Activated CD4-positive, alpha-beta memory T cell treated with anti-CD3 and anti-CD28 coated beads for 36 hours (primary cell): ENCODE measurements around the gene MPP2. TPM values are rescaled to one million over a fixed set of nuclear protein-coding genes. Genes with fewer than 3 reads are reported as not detected.

Experiments used
- CTCF ChIA-PET: fragments of 350-600 bp; sonication (Branson Sonifier 250); formaldehyde crosslinking; loops from one replicate; lab custom pipeline; 2021; ENCODE audit warnings: antibody characterized with exemption, inconsistent platforms; lab: Charles Lee
- POLR2A ChIA-PET: fragments of 350-600 bp; sonication (Branson Sonifier 250); formaldehyde crosslinking; loops from one replicate; lab custom pipeline; 2021; ENCODE audit warnings: antibody characterized with exemption; lab: Charles Lee
- DNase-seq: peaks from one replicate; pipeline ENCODE4 v3.0.0-alpha.2; 2020
- H3K27ac Mint-ChIP-seq: one replicate; pipeline ENCODE4 v1.8.0; 2021; ENCODE audit warnings: mixed read lengths
- H3K27me3 Mint-ChIP-seq: one replicate; pipeline ENCODE4 v1.8.0; 2021; ENCODE audit warnings: mixed read lengths
- H3K36me3 Mint-ChIP-seq: one replicate; pipeline ENCODE4 v1.8.0; 2021; ENCODE audit warnings: mixed read lengths
- H3K4me1 Mint-ChIP-seq: one replicate; pipeline ENCODE4 v1.8.0; 2021; ENCODE audit warnings: low read depth, mixed read lengths
- H3K4me3 Mint-ChIP-seq: one replicate; pipeline ENCODE4 v1.8.0; 2021; ENCODE audit warnings: mild to moderate bottlenecking, mixed read lengths
- H3K9me3 Mint-ChIP-seq: one replicate; pipeline ENCODE4 v1.8.0; 2021; ENCODE audit warnings: mixed read lengths
- intact Hi-C: fragments of 100-400 bp; cut with micrococcal nuclease; formaldehyde crosslinking; loops from one replicate; pipeline ENCODE4 v1.15.1; 2023
- total RNA-seq, 2 experiments: library from RNA; stranded (reverse); gene quantifications; one replicate each; pipeline ENCODE4 v1.2.3, GENCODE V29; 2021

MPP2 gene, protein sequence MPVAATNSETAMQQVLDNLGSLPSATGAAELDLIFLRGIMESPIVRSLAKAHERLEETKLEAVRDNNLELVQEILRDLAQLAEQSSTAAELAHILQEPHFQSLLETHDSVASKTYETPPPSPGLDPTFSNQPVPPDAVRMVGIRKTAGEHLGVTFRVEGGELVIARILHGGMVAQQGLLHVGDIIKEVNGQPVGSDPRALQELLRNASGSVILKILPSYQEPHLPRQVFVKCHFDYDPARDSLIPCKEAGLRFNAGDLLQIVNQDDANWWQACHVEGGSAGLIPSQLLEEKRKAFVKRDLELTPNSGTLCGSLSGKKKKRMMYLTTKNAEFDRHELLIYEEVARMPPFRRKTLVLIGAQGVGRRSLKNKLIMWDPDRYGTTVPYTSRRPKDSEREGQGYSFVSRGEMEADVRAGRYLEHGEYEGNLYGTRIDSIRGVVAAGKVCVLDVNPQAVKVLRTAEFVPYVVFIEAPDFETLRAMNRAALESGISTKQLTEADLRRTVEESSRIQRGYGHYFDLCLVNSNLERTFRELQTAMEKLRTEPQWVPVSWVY
- 1 to 10 TPM; 1.8 to 2.0 TPM for total RNA-seq

DNA sequence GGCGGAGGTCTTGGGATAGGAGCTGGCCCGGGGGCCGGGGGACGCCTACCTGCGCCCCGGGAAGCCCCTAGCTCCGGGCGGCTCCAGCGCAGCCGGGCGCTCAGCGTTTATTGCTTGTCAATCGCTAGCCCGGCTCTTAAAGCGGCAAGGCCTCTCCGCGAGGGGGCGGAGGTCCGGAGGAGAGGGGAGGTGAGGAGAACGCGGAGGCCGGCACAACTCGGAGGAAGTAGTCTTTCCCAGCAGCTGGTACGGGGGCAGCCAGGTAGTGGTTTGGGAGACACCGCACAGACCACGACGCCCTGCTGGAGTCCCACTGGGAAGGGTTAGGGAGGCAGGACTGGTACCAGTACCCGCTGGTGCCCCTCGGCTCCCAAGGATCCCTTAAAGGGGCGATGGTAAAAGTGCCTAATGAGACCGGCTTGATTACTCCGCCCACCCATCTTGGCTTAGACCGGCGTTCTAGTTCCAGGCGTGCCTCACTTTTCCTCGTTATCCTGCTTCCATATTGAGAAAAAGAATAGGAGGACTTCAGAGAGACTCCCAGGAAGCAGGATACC, at the start of gene MPP2:
MPP2 (minus strand) TSS at position 112 of the 557 bp plus-strand sequence. CDS start 3,076 bp downstream, outside the sequence.
- Mint-ChIP-seq H3K4me1 (peaks cover 17% of the 10 kb centered on the region), H3K4me3 (peak within 1 kb of the TSS; percentile 67), H3K27ac (no peak within 1 kb of the TSS), H3K27me3 (peaks cover 11% of the 10 kb centered on the region), H3K9me3 (no peaks in the 10 kb centered on the region), H3K36me3 (no peaks in the 10 kb centered on the region)
- POLR2A ChIA-PET: interaction anchor here (0.6 to 1.7 kb wide), 3 partner anchors 95 to 216 kb away, joined by 3 to 4 read pairs (median 3); partner anchors contain the start of gene HDAC5
- intact Hi-C loops: no loop called here
- CTCF ChIA-PET: interaction anchor here (0.6 to 4.0 kb wide), 12 partner anchors 11 to 1359 kb away, joined by 3 to 33 read pairs (median 4); no protein-coding TSS in a partner anchor
- DNase-seq: peak; percentile 71

DNA sequence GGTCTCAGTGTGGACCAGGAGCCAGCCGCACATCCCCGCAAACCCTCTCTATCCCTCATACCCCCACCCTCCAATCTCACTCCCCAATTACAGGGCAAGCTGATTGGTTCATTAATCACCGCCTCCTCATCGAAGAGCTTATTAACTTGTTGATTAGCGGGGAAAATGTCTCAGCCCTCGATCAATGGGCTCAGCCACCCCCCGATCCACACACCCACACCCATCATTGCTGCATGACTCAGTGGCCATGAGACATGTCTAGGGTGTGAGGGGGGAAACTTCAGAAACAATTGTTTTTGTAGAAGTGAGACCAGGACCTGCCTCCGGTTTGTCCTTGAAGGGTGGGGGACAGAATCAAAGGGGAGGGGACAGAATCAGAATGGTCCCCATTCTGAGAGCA, 48.9 kb upstream of the MPP2 start:
- DNase-seq: no peak
- no peaks in the 10 kb centered on the region for H3K9me3 Mint-ChIP-seq
- peaks cover 28% of the 10 kb centered on the region for H3K27me3 Mint-ChIP-seq
- ChIA-PET POLR2A (interaction anchor here (0.6 kb wide), 1 partner anchor 96 kb away, joined by 3 read pairs; no protein-coding TSS in a partner anchor), CTCF (interaction anchor here (1.2 kb wide), 1 partner anchor 12 kb away, joined by 3 read pairs; no protein-coding TSS in a partner anchor)
- H3K4me3 Mint-ChIP-seq: no peak overlapping the region
- no peaks in the 10 kb centered on the region for H3K36me3 Mint-ChIP-seq
- no peak overlapping the region for H3K27ac Mint-ChIP-seq
- peaks cover 3% of the 10 kb centered on the region for H3K4me1 Mint-ChIP-seq
- intact Hi-C loops: no loop called here

DNA sequence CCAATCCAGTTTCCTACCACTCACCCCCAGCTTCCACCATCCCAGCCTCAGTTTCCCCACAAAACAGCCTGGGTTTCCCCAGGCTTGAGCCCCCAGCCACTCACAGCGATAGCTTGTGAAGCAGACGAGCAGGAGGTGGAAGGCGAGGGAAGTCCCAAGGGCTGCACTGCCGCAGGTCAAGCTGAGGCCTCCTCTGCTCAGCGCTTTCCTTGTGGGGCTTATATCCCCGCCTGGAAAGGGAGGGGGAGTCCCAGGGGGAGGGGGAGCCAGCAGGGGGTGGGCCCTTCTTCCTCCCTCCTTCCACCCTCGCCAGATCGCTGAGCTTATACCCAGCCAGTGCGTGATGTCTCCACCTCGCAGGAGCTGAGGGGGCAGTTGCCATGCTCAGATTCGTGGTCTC, 46.4 kb upstream of the MPP2 start, which contains the start of gene PYY:
PYY (minus strand) TSS at position 195 of the 400 bp plus-strand sequence. CDS start 457 bp downstream, outside the sequence.
- Mint-ChIP-seq H3K4me1 (peaks cover 3% of the 10 kb centered on the region), H3K36me3 (no peaks in the 10 kb centered on the region), H3K27ac (no peak within 1 kb of the TSS), H3K9me3 (no peaks in the 10 kb centered on the region), H3K27me3 (peaks cover 31% of the 10 kb centered on the region), H3K4me3 (no peak within 1 kb of the TSS)
- intact Hi-C loops: no loop called here
- ChIA-PET POLR2A (interaction anchor here (0.5 kb wide), 1 partner anchor 44 kb away, joined by 3 read pairs; no protein-coding TSS in a partner anchor), CTCF (interaction anchor here (1.8 kb wide), 1 partner anchor 10 kb away, joined by 6 read pairs; no protein-coding TSS in a partner anchor)
- DNase-seq: no peak

DNA sequence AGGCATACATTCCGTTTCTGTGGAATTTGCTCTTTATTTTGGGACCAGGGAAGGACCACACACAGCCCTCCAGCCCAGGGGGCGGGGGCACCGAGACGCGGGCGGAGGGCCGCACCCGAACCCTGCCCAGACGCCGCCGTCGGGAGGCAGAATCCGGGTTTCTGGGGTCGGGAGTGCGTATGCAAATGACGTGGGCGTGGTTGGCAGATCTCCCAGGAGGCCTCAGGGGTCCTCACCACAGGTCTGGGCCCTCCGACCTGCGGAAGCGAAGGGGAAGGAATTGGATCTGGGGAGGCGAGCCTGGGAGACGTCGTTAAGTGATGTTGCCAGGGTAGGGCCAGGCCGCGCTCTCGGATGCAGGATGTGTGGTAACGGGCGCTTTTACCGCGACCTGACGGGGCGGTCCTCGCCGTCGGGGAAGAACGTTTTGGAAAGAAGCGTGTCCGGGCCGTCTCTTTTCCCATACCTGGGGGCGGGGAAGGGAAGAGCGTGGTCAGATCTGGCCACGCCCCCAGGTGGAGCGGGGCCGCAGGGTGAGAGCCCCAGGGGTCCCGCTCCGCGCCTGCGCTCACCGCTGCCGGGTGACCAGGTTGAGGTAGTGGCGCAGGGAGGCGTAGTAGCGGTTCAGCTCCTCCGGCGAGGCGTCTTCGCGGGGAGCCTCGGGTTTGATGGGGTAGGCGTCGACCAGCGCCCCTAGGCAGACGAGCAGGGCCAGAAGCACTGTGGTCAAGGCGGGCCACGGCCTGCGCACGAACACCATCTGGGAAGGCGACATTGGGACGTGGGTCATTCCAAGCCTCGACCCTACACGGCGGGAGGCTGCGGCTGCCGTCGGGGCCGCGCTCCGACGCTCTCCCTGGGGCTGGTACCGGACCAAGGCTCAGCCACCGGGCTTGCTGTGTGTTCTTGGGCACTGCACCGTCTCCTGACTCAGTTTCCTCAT, 45.7 kb upstream of the MPP2 start:
- peak; percentile 22 for DNase-seq
- intact Hi-C loops: no loop called here
- CTCF ChIA-PET: interaction anchor here (1.3 to 1.8 kb wide), 2 partner anchors 9 kb away, joined by 3 to 6 read pairs; no protein-coding TSS in a partner anchor
- POLR2A ChIA-PET: interaction anchor here (0.5 kb wide), 1 partner anchor 45 kb away, joined by 3 read pairs; no protein-coding TSS in a partner anchor
- no peak overlapping the region for H3K27ac Mint-ChIP-seq
- no peak overlapping the region for H3K4me3 Mint-ChIP-seq
- H3K9me3 Mint-ChIP-seq: no peaks in the 10 kb centered on the region
- H3K36me3 Mint-ChIP-seq: no peaks in the 10 kb centered on the region
- H3K27me3 Mint-ChIP-seq: peaks cover 31% of the 10 kb centered on the region
- peaks cover 3% of the 10 kb centered on the region for H3K4me1 Mint-ChIP-seq

DNA sequence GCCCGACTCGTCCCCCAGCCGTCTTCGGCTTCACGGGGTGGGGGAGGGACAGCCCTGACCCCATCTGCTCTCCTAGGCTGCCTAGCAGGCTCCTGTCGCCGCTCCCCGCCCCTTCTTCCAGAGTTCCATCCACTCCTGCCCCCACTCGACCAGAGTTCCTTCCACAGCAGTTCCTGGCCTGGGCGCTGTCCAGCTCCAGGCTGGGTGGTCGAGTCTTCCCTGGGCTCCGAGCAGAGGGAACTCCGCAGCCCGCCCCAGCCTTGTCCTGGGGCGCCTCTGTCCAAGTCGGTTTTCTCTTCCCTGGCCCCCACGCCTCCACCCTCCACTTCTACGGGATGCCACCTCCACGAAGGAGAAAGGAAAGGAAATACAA, 45.0 kb upstream of the MPP2 start:
- H3K27ac Mint-ChIP-seq: no peak overlapping the region
- H3K4me3 Mint-ChIP-seq: no peak overlapping the region
- no peaks in the 10 kb centered on the region for H3K9me3 Mint-ChIP-seq
- H3K27me3 Mint-ChIP-seq: peaks cover 31% of the 10 kb centered on the region
- DNase-seq: no peak
- peaks cover 3% of the 10 kb centered on the region for H3K4me1 Mint-ChIP-seq
- POLR2A ChIA-PET: no interaction called here
- CTCF ChIA-PET: interaction anchor here (1.3 kb wide), 1 partner anchor 8 kb away, joined by 3 read pairs; no protein-coding TSS in a partner anchor
- no peaks in the 10 kb centered on the region for H3K36me3 Mint-ChIP-seq
- intact Hi-C loops: no loop called here

DNA sequence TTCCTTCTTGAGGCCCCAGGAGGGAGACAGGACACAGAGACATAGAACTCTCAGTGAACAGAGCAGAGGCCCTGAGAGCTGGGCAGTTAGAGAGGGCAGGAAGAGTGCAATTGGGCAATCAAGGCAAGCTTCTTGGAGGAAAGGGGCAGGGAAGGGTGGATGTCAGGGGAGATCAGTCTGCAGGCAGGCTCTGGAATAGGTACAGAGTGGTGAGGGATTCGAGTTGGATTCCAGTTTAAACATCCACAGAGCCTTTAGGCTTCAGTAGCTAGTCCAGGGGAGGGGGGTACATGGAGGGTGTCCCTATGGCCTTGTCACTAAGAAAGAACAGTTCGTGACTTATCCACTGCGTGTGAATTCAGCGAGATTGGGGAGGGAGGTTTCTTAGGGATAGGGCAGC, 44.4 kb upstream of the MPP2 start:
- no peak overlapping the region for H3K27ac Mint-ChIP-seq
- H3K4me1 Mint-ChIP-seq: peaks cover 3% of the 10 kb centered on the region
- intact Hi-C loops: no loop called here
- peaks cover 31% of the 10 kb centered on the region for H3K27me3 Mint-ChIP-seq
- POLR2A ChIA-PET: no interaction called here
- no peak overlapping the region for H3K4me3 Mint-ChIP-seq
- H3K36me3 Mint-ChIP-seq: no peaks in the 10 kb centered on the region
- CTCF ChIA-PET: interaction anchor here (1.3 kb wide), 1 partner anchor 8 kb away, joined by 3 read pairs; no protein-coding TSS in a partner anchor
- no peaks in the 10 kb centered on the region for H3K9me3 Mint-ChIP-seq
- no peak for DNase-seq

DNA sequence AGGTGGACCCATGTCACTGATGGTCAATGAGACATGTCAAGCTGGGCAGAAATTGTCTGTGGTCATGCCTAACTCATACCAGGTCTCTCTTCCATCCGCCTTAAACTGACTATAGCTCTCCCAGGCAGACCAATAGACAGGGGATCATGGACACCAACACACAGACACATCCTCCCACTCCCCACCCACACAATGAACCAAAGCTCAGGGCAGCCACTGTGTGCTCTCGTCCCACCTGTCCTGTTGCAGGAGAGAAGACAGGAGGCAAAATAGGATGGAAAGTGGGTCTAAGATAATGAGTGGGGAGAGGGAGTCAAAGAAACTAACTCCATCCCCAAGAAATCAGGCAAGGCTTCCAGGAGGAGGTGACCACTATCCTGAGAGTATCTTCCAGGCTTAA, 43.2 kb upstream of the MPP2 start:
- H3K4me1 Mint-ChIP-seq: peaks cover 3% of the 10 kb centered on the region
- peaks cover 30% of the 10 kb centered on the region for H3K27me3 Mint-ChIP-seq
- no peaks in the 10 kb centered on the region for H3K36me3 Mint-ChIP-seq
- H3K27ac Mint-ChIP-seq: no peak overlapping the region
- POLR2A ChIA-PET: no interaction called here
- no peak overlapping the region for H3K4me3 Mint-ChIP-seq
- no peaks in the 10 kb centered on the region for H3K9me3 Mint-ChIP-seq
- no peak for DNase-seq
- CTCF ChIA-PET: no interaction called here
- intact Hi-C loops: no loop called here

DNA sequence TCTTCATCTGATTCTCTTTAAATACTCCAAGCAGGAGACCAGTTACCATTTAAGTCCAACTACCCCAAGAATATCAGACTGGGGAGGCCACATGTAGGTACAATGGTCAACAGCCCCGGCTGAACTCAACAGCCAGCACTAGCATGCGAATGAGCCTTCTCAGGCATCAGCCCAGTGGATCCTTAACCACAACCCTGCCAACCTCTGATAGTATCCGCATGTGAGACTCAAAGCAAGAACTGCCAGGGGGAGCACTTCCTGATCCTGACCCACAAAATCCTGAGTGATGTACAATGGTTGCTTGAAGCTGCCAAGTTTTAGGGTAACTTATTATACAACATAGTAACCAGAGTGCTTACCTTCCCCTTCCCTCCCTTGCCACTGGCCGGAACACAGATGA, 42.4 kb upstream of the MPP2 start:
- no peaks in the 10 kb centered on the region for H3K36me3 Mint-ChIP-seq
- H3K4me3 Mint-ChIP-seq: no peak overlapping the region
- no peak for DNase-seq
- intact Hi-C loops: no loop called here
- ChIA-PET CTCF (no interaction called here), POLR2A (no interaction called here)
- no peaks in the 10 kb centered on the region for H3K9me3 Mint-ChIP-seq
- peaks cover 6% of the 10 kb centered on the region for H3K4me1 Mint-ChIP-seq
- no peak overlapping the region for H3K27ac Mint-ChIP-seq
- H3K27me3 Mint-ChIP-seq: peaks cover 28% of the 10 kb centered on the region

DNA sequence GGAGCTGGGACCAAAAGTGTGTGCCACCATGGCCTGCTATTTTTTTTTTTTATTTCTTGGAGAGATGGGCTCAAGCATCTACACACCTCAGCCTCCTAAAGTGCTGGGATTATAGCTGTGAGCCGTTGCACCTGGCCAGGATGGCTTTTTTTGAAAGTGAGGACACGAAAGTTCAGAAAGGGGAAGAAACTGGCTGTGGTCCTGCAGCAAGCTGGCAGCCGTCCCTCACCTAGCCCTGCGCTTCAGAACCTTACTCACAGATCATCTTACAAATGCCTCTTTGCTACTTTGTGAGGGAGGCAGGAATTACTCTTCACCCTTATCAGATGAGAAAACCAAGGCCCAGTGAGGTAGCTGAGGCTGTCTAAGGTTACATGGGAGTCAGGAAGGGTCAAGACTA, 39.4 kb upstream of the MPP2 start:
- ChIA-PET CTCF (interaction anchor here (0.6 to 1.6 kb wide), 4 partner anchors 47 to 209 kb away, joined by 3 to 6 read pairs (median 4); no protein-coding TSS in a partner anchor), POLR2A (no interaction called here)
- H3K27ac Mint-ChIP-seq: no peak overlapping the region
- no peak for DNase-seq
- no peaks in the 10 kb centered on the region for H3K36me3 Mint-ChIP-seq
- H3K4me1 Mint-ChIP-seq: peaks cover 10% of the 10 kb centered on the region
- H3K27me3 Mint-ChIP-seq: peaks cover 8% of the 10 kb centered on the region
- no peak overlapping the region for H3K4me3 Mint-ChIP-seq
- H3K9me3 Mint-ChIP-seq: no peaks in the 10 kb centered on the region
- intact Hi-C loops: no loop called here

DNA sequence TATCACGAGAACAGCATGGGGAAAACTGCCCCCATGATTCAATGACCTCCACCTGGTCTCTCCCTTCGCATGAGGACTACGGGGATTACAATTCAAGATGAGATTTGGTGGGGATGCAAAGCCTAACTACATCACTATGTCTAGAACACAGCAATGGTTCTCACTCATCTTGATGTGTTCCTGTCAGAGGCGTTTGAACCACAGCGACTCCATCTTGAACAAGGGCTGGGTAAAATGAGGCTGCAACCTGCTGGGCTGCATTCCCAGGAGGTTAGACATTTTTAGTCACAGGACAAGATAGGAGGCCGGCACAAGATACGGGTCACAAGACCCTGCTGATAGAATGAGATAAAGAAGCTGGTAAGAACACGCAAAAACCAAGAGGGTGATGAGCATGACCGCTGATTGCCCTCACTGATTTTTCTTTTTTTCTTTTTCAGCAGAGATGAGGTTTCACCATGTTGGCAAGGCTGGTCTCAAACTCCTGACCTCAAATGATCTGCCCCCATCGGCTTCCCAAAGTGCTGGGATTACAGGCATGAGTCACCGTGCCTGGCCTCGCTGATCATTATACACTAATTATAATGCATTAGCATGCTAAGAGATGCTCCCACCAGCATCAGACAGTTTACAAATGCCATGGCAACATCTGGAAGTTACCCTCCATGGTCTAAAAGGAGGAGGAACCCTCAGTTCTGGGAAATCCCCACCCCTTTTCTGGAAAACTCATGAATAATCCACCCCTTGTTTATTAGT, 37.9 kb upstream of the MPP2 start:
- Mint-ChIP-seq H3K27ac (no peak overlapping the region), H3K27me3 (no peaks in the 10 kb centered on the region), H3K4me3 (no peak overlapping the region), H3K36me3 (no peaks in the 10 kb centered on the region), H3K4me1 (peaks cover 10% of the 10 kb centered on the region), H3K9me3 (no peaks in the 10 kb centered on the region)
- ChIA-PET CTCF (interaction anchor here (0.6 to 4.0 kb wide), 12 partner anchors 14 to 192 kb away, joined by 3 to 90 read pairs (median 14); no protein-coding TSS in a partner anchor), POLR2A (no interaction called here)
- intact Hi-C loops: no loop called here
- no peak for DNase-seq
